KG1 (cell line): ENCODE measurements around the gene PLA2G4E.

Experiments used
- DNase-seq: peaks from one replicate; lab custom pipeline; 2025; lab: John Stamatoyannopoulos, UW

Gene PLA2G4E

DNA sequence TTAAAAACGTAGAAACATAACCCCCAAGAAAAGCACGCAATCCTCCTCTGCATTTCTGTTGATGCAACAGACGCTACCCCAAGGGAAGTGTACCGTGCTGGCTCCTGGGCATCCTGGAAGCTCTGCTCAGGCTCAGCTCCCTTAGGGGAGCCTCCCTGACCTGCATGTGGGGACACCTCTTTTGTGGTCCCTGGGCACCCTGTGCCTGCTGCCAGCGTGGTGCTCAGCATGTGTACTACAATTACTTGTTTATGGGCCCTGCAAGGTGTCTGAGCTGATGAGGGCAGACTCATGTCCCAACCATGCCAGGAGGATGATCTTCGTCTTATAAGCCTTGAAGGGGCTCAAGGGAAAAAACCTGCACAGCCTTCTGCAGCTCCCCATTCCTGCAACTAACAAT lies 66.8 kb downstream of the PLA2G4E start:
- DNase-seq = no peak

DNA sequence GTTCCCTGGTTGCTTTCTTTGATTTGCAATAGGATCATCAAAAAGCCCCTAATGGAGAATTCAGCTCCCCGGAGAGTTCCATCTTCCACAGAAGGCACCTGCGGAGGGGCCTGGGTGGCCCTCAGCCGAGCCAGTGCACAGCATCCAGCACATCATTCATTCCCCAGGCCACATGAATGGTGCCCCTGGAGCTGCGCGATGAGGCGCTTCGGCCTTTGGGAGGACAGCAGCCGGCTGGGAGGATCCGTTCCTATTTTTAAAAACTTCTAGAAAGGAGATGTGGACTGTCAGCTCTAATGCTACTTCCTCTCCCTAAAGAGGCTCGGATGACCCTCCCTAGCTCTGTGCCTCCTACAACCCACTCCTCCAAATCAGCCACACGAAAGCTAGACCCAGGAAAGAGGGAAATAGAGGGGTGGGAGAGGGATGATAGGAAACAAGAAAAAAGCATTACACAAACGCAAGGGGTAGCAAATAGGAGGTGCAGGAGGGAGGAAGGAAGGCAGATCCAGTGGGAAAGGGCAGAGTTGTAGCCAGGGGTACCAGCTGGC lies 68.8 kb downstream of the PLA2G4E start:
- DNase-seq = no peak

DNA sequence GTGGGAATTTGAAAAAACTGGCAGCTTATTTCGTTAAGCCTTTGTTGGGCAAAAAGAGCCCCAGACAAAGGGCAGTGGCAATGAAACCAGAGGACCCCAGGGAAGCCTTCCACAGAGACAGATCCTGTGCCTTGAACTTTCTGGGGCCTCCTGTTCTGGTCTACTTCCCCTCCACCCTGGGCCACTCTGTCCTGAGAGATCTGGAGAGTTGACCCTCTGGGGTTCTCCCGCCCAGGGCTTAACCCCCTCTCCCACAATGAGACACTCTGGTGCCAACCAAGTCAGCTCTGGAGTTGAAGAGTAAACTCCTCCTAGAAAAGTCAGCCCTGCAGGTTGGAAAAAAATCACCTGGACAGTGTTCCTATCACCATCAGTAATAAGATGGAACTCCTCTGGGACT lies 69.3 kb downstream of the PLA2G4E start:
- DNase-seq = no peak

DNA sequence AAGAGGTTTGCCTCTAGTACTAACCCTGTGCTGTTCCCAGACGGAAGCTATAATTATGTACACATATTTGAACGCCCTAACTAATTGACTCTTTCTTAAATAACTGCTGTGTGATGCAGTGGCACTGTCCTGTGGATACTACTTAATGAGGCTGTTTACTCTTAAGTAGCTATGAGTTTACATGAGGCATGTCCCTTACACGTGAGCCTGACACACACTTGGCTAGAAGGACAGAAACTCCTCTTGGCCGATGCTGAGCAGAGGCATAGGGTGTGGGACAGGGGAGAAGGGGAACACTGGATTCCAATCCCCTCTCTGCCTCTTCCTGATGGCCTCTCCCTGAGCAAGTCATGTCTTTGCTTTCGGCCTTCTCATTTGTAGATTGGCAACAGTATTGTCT lies 70.4 kb downstream of the PLA2G4E start:
- DNase-seq = no peak

DNA sequence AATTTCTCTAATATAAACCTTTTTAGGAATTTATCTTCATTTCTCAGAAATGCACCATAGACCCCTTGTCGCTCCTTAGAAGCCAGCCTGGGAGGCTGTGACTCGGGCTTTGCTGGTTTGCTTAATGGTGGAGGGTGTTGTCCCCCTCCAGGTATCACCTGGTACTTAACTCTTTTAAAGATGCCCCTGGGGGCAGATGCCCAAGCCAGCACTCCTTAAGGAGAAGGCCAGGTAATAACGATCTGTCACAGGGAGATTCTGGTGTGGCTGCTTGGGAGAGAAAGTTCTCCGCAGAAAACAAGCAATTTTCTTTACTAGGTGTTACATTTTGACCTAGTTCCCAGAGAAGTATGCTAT lies 70.7 kb downstream of the PLA2G4E start:
- no peak for DNase-seq

DNA sequence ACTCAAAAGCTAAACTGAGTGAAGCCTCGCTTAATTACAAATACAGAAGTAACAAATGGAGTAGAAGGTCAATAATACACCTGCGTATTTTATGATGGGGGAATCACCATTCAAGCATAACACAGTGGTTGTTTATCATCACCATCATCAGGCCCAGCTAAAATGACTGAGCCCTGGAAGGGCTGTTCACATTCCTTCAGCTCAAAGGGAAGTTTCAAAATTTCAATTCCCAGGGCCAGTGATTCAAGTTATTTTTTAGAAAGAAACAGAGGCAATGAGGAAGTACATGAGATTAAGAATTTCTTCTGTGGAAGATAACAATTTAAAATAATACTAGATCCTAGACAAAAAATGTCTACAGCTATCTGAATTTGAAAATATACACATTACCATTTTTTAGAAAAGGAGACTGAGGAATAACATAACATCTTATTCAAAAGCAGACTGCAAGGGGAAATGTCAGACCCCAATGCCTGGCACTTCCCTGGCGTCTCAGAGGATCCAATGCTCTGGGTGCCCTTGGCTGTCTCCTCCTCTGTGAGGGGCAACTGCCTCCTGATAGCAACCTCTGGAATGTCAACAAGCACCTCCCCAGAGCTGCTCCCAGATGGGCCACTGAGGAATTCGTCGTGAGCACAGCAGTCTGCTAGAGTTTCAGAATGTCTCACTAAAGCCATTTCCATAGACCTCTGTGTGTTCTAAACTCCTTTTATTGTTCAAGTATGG lies 71.3 kb downstream of the PLA2G4E start:
- no peak for DNase-seq

DNA sequence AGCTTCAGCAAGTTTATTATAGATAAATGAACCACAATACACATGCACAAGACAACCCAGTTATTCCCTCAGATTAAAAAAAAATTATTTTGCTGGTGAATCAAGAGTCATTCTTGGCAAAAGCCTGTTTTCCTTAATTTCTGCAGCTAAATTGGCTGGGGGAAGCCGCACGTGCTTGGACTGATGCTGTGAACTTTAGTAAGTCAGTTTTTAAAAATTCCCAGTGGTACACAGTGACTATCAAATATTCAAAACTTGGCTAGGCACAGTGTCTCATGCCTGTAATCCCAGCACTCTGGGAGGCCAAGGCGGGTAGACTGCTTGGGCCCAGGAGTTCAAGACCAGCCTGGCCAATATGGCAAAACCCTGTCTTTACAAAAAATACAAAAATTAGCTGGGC lies 72.4 kb downstream of the PLA2G4E start:
- DNase-seq = no peak

DNA sequence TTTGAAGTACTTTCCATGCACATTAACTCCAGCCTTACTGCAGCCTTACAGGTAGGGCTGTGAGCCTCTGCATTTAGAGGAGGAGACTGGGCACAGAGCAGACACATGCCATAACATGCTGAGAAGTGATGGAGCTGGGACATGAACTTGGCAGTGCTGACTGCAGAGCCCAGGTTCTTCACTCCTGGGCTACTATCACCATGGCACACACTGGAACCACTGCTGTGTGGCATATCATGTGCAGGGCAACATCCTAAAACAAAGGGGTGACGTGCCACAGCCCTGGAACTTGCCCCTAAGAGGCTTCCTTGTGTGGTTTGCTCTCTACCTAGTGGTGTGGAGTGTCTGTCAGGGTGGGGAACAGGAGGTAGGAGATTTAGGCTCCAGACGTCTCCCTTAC lies 73.9 kb downstream of the PLA2G4E start:
- no peak for DNase-seq

DNA sequence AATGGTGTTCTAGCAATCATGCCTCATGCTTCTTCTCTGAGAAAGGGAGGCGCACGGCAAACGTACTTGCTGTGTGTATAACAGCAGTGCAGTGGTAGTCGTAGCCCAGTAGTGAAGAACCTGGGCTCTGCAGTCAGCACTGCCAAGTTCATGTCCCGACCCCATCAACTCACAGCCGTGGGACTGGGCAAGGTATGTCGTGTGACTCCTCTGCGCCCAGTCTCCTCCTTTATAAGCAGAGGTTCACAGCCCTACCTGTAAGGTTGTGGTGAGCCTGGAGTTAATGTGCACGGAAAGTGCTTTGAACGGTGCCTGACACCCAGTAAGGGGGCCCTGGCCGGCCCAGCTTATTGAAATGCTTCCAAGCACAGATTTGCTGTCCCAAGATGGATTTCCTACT lies 75.1 kb downstream of the PLA2G4E start:
- no peak for DNase-seq

DNA sequence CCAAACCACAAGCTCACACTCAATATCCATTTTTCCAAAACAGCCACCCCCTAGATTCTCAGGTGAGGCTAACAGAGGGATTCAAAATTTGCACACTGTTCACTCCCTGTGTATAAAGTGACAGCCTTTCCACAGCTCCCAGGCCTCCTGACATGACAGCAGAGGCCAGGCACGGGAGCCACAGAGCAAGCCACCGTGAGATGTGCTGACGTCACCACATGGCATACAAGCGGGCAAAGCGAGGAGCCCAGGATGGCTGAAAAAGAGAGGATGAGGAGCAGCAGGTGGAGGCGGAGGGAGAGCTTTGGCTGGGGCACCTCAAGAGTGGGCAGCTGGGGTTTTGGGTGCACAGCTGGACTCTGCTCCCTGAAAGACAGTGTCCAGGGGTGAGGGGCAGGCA lies 75.6 kb downstream of the PLA2G4E start:
- DNase-seq = no peak

DNA sequence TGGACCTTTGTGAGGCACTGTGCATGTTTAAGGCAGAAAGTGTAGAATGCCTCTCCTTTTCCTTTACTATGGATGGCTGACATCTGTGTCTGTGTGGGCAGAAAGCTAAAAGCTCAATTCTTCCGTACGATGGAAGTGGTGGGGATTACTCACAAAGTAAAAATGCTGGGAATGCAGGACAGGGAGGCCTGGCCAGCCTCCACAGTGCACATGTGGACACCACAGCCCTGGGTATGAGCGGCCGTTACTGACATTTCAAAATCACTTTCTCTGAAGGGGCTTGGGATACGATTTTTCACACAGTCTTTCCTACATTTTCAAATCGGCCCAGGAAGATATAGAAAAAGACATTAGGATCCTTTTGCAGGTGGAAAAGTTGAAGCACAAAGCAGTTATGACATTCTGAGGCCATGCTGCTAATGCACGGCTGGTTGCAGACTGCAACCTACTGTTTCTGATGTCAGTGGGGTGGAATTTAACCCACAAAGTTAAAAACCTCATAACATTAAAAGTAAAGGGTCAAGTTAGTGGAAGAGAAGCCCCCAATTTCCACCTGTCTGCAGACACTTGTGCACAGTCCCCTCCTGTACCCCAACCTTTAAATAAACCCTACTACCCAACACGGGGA lies 76.4 kb downstream of the PLA2G4E start:
- no peak for DNase-seq

DNA sequence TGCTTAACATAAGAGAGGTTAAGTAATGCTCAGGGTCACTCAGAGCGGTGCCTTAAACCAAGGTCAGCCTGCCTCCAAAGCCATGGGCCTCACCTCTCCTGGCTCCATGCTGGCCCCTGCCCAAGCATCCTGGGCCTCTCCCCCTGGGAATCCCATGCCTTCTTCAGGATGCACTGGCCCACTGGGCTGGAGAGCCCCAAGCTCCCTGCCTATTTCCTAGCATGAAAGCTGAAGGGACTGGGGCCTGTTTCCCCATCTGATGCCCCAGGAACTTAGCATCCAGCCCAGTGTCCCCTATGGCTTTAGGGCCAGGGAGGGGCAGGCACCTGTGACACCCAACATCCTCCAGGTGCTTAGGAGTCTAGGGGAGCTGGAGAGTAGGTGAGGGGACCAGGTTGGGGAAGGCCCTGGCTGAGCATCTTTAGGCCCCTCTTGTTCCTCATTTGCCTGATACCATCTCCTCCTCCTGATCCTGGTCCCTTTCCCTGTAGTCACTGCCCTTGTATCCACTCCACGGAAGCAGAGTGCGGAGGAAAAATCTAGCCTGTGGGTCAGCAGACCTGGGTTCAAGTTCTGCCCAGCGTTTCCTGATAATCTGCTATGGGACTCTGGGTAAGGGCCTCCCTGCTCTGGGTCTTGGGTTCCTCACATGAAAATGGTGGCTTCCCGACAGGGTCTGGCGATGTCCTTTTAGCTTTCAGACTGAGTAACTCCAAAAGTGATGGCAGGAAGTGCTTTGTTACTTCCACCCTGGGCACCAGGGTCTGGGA lies 77.1 kb downstream of the PLA2G4E start:
- no peak for DNase-seq

DNA sequence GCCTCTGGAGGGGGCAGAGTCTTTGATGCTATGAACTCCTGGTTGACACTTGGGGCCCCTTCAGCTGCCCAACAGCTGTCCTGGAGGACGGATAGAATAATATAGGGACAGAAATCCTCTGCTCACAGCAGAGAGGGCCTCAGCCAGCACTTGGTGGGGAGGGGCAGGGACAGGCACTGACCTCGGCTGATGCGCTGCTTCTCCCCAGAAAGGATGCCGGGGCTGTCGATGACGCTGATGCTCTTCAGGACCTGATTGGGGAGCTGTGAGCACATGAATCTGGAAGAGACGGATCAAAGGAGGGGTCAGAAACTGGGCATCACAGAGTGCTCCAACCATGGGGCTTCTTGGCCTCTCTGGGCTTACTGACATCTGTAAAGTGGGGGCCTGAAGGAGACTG lies 78.0 kb downstream of the PLA2G4E start:
- no peak for DNase-seq

DNA sequence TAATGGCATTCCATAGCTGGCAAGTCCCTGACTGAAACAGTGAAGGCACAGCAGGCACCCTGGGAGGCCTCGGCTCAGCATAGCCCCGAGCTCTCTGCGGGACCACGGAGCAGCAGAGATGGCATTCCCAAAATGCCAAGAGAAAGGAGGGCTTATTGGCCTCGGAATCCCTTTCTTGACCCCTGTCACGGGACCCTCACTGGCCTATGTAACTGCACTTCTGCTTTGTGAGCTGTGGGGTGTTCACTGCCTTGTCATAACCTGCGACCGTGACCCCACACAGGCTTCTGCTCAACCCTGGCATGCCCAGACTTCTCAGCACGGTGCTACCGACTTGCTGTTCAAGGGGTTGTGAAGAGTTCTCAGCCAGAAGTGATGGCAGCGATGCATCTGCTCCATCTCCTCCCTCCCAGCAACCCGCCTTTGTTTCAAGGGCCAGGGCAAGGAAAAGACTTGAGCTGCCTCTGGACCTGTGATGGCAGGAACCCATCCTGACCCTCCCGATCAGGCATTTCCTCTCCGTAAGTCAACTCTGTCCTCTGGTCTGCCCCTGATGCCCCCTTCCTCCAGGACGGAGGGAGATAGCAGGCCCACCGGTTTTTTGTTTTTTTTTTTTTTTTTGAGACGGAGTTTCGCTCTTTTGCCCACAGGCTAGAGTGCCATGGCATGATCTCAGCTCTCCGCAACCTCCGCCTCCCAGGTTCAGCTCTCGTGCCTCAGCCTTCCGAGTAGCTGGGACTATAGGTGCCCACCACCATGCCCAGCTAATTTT lies 79.0 kb downstream of the PLA2G4E start:
- DNase-seq = no peak

DNA sequence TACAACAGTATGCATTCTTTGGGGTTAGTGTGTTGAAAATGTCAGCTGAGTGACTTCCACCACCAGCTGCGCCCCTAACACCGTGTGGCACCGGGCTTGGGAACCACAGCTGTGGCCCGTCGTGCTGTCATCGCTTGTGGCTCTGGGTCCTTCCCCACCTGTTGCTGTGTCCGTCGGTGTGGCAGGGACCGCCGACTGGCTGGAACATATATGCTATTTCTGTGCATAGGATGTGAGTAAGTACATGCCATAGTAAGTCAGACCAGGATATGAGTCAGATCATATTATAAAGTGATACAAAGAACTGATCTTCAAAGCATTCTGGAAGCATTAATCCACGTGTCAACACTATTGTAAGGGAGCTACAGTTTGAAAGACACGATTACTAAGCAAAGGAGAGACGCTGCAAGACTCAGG lies 80.4 kb downstream of the PLA2G4E start:
- no peak for DNase-seq

DNA sequence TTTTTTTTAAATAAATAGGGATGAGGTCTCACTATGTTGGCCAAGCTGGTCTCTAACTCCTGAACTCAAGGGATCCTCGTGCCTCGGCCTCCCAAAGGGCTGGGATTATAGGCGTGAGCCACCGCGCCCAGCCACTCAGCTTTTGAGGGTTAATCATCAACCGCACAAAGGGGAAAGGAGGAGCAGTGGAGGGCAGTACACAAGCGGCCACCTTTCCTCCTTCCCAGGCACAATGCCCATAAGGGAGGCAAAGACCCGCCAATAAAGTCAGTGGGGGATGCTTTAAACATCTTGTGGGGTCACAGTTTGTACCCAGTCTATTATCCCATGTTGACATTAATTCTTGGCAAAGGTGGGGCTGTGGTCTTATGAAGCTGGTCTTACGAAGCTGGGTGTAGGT lies 80.9 kb downstream of the PLA2G4E start:
- no peak for DNase-seq

DNA sequence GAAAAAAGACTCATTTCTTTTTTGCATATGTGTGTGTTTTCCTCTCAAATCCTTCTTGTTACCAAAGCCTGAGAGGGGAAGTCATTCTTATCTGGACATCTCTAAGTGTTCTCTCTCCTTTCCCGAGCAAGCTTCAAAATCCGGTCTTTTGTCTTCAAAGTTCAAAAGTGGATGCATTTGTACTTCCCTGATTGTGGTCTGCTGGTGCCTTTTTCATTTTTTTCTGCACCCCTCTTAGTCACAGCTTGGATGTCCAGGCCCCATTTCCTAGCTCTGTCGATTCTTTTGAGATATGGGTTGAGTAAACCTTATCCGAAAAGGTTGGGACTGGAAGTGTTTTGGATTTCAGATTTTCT lies 83.3 kb downstream of the PLA2G4E start:
- DNase-seq = peak; percentile 69

DNA sequence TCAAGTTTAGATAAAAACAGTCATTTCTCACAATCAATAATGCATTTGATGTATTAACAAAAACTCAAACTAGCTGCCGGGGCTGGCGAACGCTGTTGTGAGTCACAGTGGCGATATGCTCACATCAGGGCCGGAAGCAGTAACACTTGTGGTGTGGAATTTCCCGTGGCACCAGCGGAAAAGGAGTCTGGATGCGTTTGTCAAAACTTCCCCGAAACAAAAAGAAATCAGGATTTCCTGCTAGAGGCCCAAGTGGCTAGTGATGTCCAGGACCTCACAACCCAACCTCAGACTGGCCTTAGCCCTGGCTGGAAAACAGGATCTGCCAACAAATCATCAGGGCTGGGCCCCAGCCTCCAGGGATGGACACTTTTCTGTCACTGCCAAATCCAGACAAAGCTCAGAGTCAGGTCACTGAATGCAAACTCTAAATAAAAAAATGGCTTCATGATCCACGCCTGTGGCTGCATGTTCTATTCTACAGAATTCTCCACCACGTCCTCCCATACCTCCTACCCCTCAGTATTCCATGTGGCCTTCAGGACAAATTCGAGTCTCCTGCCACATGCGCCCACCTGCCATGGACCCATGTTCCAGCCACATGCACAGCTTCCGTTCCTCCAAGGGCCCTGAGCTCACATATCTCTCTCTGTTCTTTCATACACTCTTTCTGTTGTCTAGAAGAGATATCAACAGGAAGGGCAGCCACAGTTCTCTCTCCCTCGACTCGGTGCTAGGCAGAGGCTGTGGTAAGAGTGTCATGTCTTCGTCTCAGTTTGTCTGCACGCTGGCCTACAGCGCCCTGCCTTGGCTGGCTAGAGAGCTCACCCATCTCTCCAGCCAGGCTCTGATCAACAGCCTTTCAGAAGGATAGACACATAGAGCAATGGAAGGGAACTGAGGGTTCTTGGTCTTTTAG lies 83.9 kb downstream of the PLA2G4E start:
- DNase-seq = peak; percentile 69

DNA sequence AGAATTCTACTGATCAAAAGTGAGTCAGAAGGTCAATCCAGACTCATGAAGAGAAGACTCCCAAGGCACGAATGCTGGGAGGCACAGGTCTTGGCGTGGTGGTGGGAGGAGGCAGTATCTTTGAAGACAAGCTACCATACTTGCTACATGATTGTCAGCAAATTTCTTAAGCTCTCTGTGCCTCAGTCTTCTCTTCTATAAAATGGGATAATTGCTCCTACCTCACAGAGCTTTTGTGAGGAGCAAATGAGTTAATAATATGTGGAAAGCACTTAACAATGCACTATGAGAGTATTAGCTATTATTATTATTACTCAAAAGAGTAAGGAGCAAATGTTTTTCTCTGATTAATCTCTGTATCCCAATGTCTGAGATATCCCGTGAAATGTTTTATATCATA lies 84.7 kb downstream of the PLA2G4E start:
- DNase-seq = no peak

DNA sequence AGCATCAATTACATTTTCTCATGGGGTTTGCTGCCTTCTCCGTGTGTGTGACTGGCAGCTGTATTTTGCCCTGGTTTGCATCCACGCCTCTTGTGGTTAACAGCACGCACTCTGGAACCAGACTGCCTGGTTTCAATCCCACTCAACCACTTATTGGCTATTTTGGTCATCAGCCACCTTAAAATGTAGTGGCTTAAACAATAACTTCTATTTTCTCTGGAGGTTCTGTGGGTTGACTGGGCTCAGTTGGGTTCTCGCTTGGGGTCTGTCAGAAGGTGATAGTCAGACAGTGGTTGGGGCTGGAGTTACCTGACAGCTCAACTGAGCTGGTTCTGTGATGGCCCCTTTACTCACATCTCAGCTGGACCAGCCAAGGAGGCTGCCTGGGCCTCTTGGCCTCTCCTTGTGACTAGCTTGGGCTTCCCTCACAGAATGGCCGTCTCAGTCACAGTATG lies 85.2 kb downstream of the PLA2G4E start:
- DNase-seq = no peak

DNA sequence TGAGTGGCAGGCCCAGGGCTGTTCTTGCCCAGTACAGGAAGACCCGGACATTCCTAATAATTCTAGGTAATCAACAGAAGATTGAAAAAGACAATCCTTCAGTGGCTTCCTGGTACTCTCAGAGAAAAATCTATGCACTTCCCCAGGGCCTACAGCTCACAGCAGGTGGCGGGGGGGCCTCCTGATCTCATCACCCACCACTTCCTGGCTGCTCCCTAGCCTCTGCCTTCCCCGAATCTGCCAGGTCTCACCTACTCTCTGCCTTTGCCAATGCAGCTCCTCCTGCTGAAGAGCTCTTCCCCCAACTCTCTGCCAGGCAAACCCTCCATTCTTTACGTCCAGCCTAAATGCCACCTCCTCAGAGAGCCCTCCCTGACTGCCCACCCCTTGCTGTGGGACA lies 86.0 kb downstream of the PLA2G4E start:
- DNase-seq = peak; percentile 38
